Adrenal gland (tissue), 5 donors: ENCODE measurements around the gene CBX7.

ENCODE experiments used
- CTCF ChIP-seq, 6 experiments: fragments of 450-650 bp in 4 of 6; fragments of 200-600 bp in 2 of 6; sonication (generic) in 1 of 6; IDR thresholded peaks; 1 replicate in 5 of 6; 2 replicates in 1 of 6; pipeline versions ENCODE4 v1.5.1 to v1.8.0; 2016 to 2021; ENCODE audit warnings: antibody characterized with exemption in 6 of 6, mild to moderate bottlenecking in 2 of 6, moderate library complexity in 1 of 6
- POLR2A ChIP-seq, 2 donors: fragments of 450-650 bp; IDR thresholded peaks; one replicate each; pipeline ENCODE4 v1.6.1; 2017; ENCODE audit warnings: antibody characterized with exemption in 2 of 2, mild to moderate bottlenecking in 2 of 2, moderate library complexity in 1 of 2
- donor health status: DM: no; HTN: no; CAD: no.

- no peak for TF ChIP-seq CTCF (IDR thresholded peaks at IDR 0.05)
- no peak for TF ChIP-seq POLR2A (IDR thresholded peaks at IDR 0.05)
Measured at GRCh38 chr22:39115977-39116621, 36.4 kb downstream of the CBX7 start.
